HepG2 (cell line): ENCODE data around the gene PPP1CA.

Source experiments
- CAMTA2 ChIP-seq: sonication (generic); formaldehyde crosslinking; IDR thresholded peaks from 2 replicates; pipeline ENCODE4 v1.4.0; 2020; ENCODE audit warnings: mild to moderate bottlenecking, missing genetic modification reagents, borderline replicate concordance
- EP300 ChIP-seq, 3 experiments: sonication (generic) in 1 of 3; formaldehyde crosslinking in 1 of 3; IDR thresholded peaks; 2 replicates each; pipeline versions ENCODE4 v1.5.1 to v1.6.1; 2011 to 2020; ENCODE audit warnings: low read depth in 2 of 3, low read length in 2 of 3, borderline replicate concordance in 1 of 3, improper control_type of control experiment in 1 of 3, mild to moderate bottlenecking in 1 of 3, missing genetic modification reagents in 1 of 3, moderate library complexity in 1 of 3
- ESRRA ChIP-seq: sonication (generic); formaldehyde crosslinking; IDR thresholded peaks from 2 replicates; pipeline ENCODE4 v1.5.1; 2020; ENCODE audit warnings: mild to moderate bottlenecking, low read depth, missing genetic modification reagents
- HDAC1 ChIP-seq: sonication (generic); formaldehyde crosslinking; IDR thresholded peaks from 2 replicates; pipeline ENCODE4 v1.5.1; 2020; ENCODE audit warnings: mild to moderate bottlenecking, missing genetic modification reagents
- LRRFIP1 ChIP-seq: sonication (generic); formaldehyde crosslinking; conservative IDR thresholded peaks from 2 replicates; pipeline ENCODE4 v1.4.0; 2020; ENCODE audit warnings: missing genetic modification reagents
- MAX ChIP-seq: IDR thresholded peaks from 2 replicates; pipeline ENCODE4 v1.6.1; 2012; ENCODE audit warnings: inconsistent platforms
- MXI1 ChIP-seq: IDR thresholded peaks from 3 replicates; pipeline ENCODE4 v1.6.1; 2012; ENCODE audit warnings: low read depth, low read length, inconsistent platforms, borderline replicate concordance
- PITX1 ChIP-seq: sonication (generic); formaldehyde crosslinking; IDR thresholded peaks from 2 replicates; pipeline ENCODE4 v1.5.1; 2020; ENCODE audit warnings: mild to moderate bottlenecking, missing genetic modification reagents
- RAD21 ChIP-seq: fragments of 450-650 bp; formaldehyde crosslinking; IDR thresholded peaks from 2 replicates; pipeline ENCODE4 v1.5.0; 2020; ENCODE audit warnings: mild to moderate bottlenecking
- TP53 ChIP-seq: sonication (generic); formaldehyde crosslinking; conservative IDR thresholded peaks from 2 replicates; pipeline ENCODE4 v1.4.0; 2020; ENCODE audit warnings: missing genetic modification reagents
- ZNF143 ChIP-seq: sonication (generic); formaldehyde crosslinking; IDR thresholded peaks from 2 replicates; pipeline ENCODE4 v1.4.0; 2020; ENCODE audit warnings: missing genetic modification reagents
- ZNF564 ChIP-seq: sonication (generic); formaldehyde crosslinking; IDR thresholded peaks from 2 replicates; pipeline ENCODE4 v1.8.1; 2023; ENCODE audit warnings: mild to moderate bottlenecking, missing genetic modification reagents
- TF ChIP-seq, protein P1 (sequence below): IDR thresholded peaks from 2 replicates; pipeline ENCODE4 v1.6.1; 2016; ENCODE audit warnings: missing compliant biosample characterization, missing genetic modification reagents, borderline replicate concordance
- TF ChIP-seq, protein P2 (sequence below): sonication (generic); formaldehyde crosslinking; IDR thresholded peaks from 2 replicates; pipeline ENCODE4 v1.5.0; 2020; ENCODE audit warnings: mild to moderate bottlenecking, missing genetic modification reagents, moderate library complexity

- TF ChIP-seq MXI1 (no peak), PITX1 (CRISPR knock-in tag) (no peak), CAMTA2 (CRISPR knock-in tag) (no peak), LRRFIP1 (no peak), ESRRA (no peak), EP300 (IDR thresholded peaks at IDR 0.05; ENCODE audit: low read depth in 2 of 2, low read length in 2 of 2) (no peak), EP300 (CRISPR knock-in tag; IDR thresholded peaks at IDR 0.05; ENCODE audit: borderline replicate concordance) (no peak), TP53 (CRISPR knock-in tag) (no peak), HDAC1 (CRISPR knock-in tag) (no peak), ZNF143 (CRISPR knock-in tag) (no peak), MAX (no peak), ZNF564 (CRISPR knock-in tag) (no peak), RAD21 (no peak)
- TF ChIP-seq, protein P1, sequence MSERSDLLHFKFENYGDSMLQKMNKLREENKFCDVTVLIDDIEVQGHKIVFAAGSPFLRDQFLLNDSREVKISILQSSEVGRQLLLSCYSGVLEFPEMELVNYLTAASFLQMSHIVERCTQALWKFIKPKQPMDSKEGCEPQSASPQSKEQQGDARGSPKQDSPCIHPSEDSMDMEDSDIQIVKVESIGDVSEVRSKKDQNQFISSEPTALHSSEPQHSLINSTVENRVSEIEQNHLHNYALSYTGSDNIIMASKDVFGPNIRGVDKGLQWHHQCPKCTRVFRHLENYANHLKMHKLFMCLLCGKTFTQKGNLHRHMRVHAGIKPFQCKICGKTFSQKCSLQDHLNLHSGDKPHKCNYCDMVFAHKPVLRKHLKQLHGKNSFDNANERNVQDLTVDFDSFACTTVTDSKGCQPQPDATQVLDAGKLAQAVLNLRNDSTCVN: no peak
- TF ChIP-seq, protein P2, sequence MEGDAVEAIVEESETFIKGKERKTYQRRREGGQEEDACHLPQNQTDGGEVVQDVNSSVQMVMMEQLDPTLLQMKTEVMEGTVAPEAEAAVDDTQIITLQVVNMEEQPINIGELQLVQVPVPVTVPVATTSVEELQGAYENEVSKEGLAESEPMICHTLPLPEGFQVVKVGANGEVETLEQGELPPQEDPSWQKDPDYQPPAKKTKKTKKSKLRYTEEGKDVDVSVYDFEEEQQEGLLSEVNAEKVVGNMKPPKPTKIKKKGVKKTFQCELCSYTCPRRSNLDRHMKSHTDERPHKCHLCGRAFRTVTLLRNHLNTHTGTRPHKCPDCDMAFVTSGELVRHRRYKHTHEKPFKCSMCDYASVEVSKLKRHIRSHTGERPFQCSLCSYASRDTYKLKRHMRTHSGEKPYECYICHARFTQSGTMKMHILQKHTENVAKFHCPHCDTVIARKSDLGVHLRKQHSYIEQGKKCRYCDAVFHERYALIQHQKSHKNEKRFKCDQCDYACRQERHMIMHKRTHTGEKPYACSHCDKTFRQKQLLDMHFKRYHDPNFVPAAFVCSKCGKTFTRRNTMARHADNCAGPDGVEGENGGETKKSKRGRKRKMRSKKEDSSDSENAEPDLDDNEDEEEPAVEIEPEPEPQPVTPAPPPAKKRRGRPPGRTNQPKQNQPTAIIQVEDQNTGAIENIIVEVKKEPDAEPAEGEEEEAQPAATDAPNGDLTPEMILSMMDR (CRISPR knock-in tag): no peak
Observed at GRCh38 chr11:67366546-67366945, 35.1 kb downstream of the PPP1CA start.
